ENCODE measurements around the gene SUGP1.

SUGP1 gene

GRCh38 chr19:19341026-19341425, 20.7 kb upstream of the SUGP1 start:
- no peak for DNase-seq

- no peak for DNase-seq
These were observed 17.8 kb upstream of the SUGP1 start for GRCh38 chr19:19338082-19338481.

DNA sequence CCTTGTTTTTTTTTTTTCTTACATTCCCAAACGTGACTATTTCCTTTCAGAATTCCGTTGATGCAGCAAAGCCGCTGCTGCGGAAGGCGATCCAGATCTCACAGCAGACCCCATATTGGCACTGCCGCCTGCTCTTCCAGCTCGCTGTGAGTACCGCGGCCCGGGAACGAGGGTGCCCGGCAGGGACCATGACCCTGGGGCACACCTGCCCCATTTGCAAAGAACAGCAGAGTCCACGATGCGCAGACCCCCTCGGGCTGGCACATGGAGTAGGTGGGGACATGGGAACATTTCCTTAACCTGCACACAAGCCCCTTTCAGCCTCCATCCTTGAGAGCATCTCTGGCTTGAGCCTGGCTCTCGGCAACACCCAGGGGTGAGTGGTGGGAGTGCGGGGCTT, 16.8 kb upstream of the SUGP1 start:
- no peak for DNase-seq

GRCh38 chr19:19336597-19336996, 16.3 kb upstream of the SUGP1 start:
- DNase-seq, result no peak

- no peak for DNase-seq
These were observed 15.3 kb upstream of the SUGP1 start for GRCh38 chr19:19335408-19336158.

DNA sequence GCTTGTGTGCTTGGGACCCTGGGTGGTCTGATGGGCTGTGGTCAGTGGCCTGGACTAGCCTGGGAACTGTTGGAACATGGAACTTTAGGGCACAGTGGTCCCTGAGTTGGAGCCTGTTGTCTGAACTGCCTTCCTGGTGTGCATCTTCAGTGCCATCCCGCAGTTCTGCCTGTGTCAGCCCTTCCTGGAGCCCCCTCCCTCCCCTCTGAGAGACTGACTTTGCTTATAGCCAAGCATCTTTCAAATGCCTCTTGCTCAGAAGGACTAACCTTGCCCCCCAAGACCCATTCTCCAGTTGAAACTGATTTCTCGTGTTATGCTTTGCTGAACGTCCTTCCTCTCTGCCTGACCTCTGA, 14.7 kb upstream of the SUGP1 start:
- DNase-seq, result no peak

DNA sequence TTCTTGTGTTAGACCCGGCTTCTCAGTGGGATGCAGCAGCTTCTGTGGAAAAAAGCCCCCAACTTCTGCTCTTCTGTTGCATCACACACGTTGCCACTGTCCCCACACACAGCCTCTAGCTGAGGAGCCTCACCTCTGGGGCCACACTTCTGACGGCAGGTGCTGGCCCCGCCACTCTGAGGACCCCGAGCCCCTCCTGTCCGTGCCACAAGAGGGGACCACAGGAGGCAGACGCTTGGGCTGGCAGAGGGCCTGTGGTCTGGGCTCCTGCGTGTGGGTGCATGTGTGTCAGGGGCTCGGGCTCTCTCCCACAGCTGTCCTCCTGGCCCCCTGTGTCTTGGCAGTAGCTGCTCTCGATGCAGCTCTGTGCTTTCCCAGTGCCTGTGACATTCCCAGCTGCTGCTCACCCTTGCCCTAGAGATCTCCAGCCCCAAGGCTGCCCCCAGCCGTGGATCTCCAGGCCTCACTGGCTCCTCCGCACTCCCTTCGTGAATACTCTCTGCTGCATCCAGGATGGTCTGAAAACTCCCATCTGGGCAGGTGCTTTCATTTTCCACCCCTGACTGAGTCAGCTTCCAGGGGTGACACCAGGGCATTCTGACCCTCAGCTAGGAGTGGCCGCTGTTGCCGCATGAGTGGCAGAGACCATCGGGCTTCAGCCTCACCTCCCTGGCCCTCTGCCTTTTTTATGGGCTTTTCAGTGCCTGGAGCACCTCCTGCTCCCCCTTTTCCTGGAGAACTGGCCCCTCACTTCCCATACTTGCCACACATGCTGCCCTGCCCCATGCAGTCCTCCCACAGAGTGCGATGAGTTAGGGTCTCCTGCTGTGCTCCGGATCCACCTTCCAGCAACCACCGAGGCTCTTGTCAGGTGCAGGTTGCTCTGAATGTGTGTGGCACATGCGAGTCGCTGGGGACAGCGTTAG, 14.0 kb upstream of the SUGP1 start:
- DNase-seq, result no peak

- no peak for DNase-seq
These were observed 8.8 kb upstream of the SUGP1 start for GRCh38 chr19:19329126-19329525.

- no peak for DNase-seq
These were observed 7.4 kb upstream of the SUGP1 start for GRCh38 chr19:19327672-19328071.

- no peak for DNase-seq
These were observed 3.9 kb upstream of the SUGP1 start for GRCh38 chr19:19324059-19324770.

DNA sequence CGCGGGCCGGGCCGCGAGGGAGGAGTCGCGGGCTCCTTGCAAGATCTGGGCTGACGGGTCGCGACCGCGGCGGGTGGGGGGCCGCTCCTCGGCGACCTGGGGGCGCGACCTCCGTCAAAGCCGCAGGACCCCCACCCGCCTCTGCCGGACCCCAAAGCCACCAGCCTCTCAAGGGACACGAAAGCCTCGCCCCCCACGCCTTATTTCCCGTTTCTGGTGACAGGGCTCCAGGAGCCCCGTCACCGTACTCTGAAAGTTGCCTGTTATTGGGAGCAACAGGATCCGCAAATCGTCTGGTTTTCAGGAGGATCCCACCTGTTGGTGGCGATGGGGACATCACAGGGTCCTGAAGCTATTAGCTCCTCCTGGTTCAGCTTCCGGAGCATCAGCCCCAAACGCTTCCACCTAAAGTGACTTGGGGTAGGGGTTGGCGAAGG, 850 bp upstream of the SUGP1 start:
- no peak for DNase-seq

GRCh38 chr19:19319732-19320360, 463 bp downstream of the SUGP1 start:
- no peak for DNase-seq

DNA sequence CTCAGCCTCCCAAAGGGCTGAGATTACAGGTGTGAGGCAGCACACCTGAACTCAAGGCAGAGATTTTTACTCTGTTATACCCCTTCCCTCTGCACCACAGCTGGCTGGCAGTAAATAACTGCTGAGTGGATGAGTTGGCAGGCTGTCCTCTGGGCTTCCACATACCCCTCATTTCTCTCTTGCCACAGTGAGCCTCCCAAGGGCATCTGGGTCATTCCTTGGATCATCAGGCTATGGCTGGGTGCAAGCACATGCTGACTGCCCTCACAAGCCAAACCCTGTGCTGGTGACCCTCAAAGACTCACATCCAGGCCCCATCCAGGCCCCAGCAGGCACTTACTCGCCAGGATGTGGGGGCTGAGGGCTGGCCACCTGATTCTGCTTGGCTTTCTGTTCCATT, 4.2 kb downstream of the SUGP1 start:
- DNase-seq, result no peak

GRCh38 chr19:19315444-19315843, 4.9 kb downstream of the SUGP1 start:
- no peak for DNase-seq

DNA sequence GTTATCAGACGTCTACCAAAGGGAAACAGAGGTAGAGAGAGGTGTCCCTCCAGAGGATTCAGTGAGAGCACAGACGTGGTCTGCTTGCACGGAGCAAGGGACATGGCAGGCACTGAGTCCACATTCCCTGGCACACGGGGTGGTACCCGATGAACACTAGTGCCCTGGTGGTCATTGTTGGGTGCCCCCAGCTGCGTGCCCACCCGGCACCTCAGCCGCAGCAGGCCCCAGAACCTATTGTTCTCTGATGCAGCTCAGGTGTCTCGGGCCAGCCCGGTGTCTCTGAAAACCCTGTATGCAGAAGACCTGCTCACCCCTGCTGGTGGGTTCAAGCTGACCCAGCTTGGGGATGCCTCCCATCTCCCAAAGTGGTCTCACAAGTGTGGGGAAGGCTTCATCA, 11.9 kb downstream of the SUGP1 start:
- no peak for DNase-seq

- DNase-seq, result no peak
These were observed 14.1 kb downstream of the SUGP1 start for GRCh38 chr19:19306191-19306590.

DNA sequence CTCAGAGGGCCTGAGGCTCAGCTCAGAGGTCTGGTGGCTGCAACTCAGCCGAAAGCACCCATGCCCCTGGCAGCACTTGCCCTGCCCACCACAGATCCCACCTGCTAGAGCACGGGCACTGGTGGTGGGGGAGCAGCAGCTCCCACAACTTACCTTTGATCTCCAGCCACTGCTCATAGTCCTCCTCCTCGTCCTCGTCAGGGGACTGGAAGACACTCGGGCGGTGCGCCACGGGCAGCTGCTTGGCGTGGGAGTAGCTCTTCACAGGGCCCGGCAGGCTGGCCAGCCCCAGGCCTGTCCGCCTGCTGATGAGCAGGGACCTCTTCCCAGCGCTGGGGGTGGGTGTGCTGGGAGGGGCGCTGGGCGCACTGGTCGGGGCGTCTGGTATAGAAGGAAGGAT, 14.6 kb downstream of the SUGP1 start:
- DNase-seq, result no peak

- no peak for DNase-seq
These were observed 15.2 kb downstream of the SUGP1 start for GRCh38 chr19:19305066-19305465.

GRCh38 chr19:19304186-19304965, 15.9 kb downstream of the SUGP1 start:
- no peak for DNase-seq

- DNase-seq, result no peak
These were observed 16.9 kb downstream of the SUGP1 start for GRCh38 chr19:19303411-19303810.

DNA sequence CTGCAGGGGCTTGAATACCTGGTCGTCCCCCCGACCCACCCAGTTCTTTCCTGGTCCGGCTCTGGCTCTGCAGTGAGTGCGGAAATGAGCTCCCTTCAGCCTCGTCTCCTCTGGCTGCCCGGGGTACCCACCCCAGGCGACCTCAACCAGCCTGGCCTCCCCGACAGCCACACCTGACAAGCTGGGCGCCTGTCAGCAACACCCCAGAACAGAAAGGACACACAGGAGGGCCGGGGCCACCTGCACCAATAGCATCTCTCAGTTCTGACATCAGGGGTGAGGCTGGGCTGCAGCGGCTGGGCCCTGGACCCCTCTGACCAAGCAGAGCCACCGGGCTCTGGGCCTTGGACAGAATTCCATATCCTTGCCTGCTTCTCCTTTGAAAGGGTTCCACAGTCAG, 19.7 kb downstream of the SUGP1 start:
- no peak for DNase-seq

- no peak for DNase-seq
These were observed 22.6 kb downstream of the SUGP1 start for GRCh38 chr19:19297759-19298158.

Measured in NCI-H2029 (cell line).